Dermis microvascular lymphatic vessel endothelial cell (primary cell): Measurements from ENCODE around the gene MANBA. TPM values are rescaled to one million over a fixed set of nuclear protein-coding genes. Genes with fewer than 3 reads are reported as not detected.

Experiments used
- DNase-seq, 2 donors: peaks; one replicate each; pipeline versions ENCODE4 v3.0.0 to v3.0.0-alpha.2; 2010; ENCODE audit warnings: low read depth in 2 of 2
- total RNA-seq: library from RNA; depleted of rRNA; stranded (reverse); fragments of >200 nt; gene quantifications from 2 replicates; pipeline ENCODE4 v1.2.1, GENCODE V29; 2014

The MANBA gene
- total RNA-seq, 1 donor from 2014 or later, result 8.3 TPM

- DNase-seq, result no peak
These were observed 161.9 kb downstream of the MANBA start for GRCh38 chr4:102598762-102599374.

- no peak for DNase-seq
These were observed 162.5 kb downstream of the MANBA start for GRCh38 chr4:102598086-102598761.

- no peak for DNase-seq
These were observed 164.2 kb downstream of the MANBA start for GRCh38 chr4:102596532-102596931.

GRCh38 chr4:102594000-102594399 lies 166.8 kb downstream of the MANBA start:
- DNase-seq, result no peak

- DNase-seq, result no peak
These were observed 167.6 kb downstream of the MANBA start for GRCh38 chr4:102593147-102593546.

GRCh38 chr4:102592256-102592655 lies 168.5 kb downstream of the MANBA start:
- DNase-seq, result no peak

GRCh38 chr4:102589743-102590142 lies 171.0 kb downstream of the MANBA start:
- no peak for DNase-seq

GRCh38 chr4:102586644-102587021 lies 174.1 kb downstream of the MANBA start:
- no peak for DNase-seq

GRCh38 chr4:102586002-102586643 lies 174.6 kb downstream of the MANBA start:
- DNase-seq, result no peak

- DNase-seq, result no peak
These were observed 175.4 kb downstream of the MANBA start for GRCh38 chr4:102585329-102585728.

- DNase-seq, result no peak
These were observed 176.7 kb downstream of the MANBA start for GRCh38 chr4:102584091-102584490.

Other genes with a start within 250 kb of the MANBA start
- gene UBE2D3, start 66.6 kb upstream of the MANBA start, total RNA-seq, result 301 and 302 TPM in 2 replicates
- 31.2 and 36.7 TPM in 2 replicates for gene CISD2, start 108.0 kb upstream of the MANBA start, total RNA-seq